OCI-LY7 (cell line): ENCODE data around the gene CLCN2. TPM values are rescaled to one million over a fixed set of nuclear protein-coding genes. Genes with fewer than 3 reads are reported as not detected.
A peak's percentile ranks its signal among the peaks of the same experiment; 100 is the strongest.

ENCODE experiments used
- BruUV-seq: library from RNA; stranded (reverse); fragments of 400-500 nt; replicated peaks from 2 replicates; lab custom pipeline; 2021; lab: Mats Ljungman, UMichigan
- CTCF ChIA-PET: fragments of 300-600 bp; sonication (Branson Sonifier 250); formaldehyde crosslinking; loops from one replicate; lab custom pipeline; 2022; ENCODE audit warnings: antibody characterized with exemption; ENCODE audit not compliant: unreplicated experiment; lab: Charles Lee
- POLR2A ChIA-PET: fragments of 300-600 bp; sonication (Branson Sonifier 250); formaldehyde crosslinking; loops from one replicate; lab custom pipeline; 2022; ENCODE audit warnings: antibody characterized with exemption; lab: Charles Lee
- DNase-seq: peaks from one replicate; pipeline ENCODE4 v3.0.0-alpha.2; 2015; ENCODE audit warnings: low spot score
- H2AFZ ChIP-seq: fragments of 200-600 bp; sonication (generic), shearing (Covaris generic); 2 replicates; pipeline ENCODE4 v1.6.1; 2014; ENCODE audit warnings: mild to moderate bottlenecking, antibody characterized with exemption, low read length, moderate library complexity
- H3K27ac ChIP-seq: fragments of 200-600 bp; sonication (generic); 2 replicates; pipeline ENCODE4 v1.5.1; 2014; ENCODE audit warnings: mixed run types, low read depth, mild to moderate bottlenecking, moderate library complexity, low read length, inconsistent platforms; ENCODE audit not compliant: poor library complexity, severe bottlenecking
- H3K36me3 ChIP-seq: fragments of 200-600 bp; sonication (generic); 2 replicates; pipeline ENCODE4 v1.6.1; 2014; ENCODE audit warnings: mild to moderate bottlenecking, antibody characterized with exemption, low read length, moderate library complexity, mixed read lengths; ENCODE audit not compliant: insufficient read depth
- H3K4me1 ChIP-seq: fragments of 200-600 bp; sonication (generic); 2 replicates; pipeline ENCODE4 v1.5.1; 2014; ENCODE audit warnings: mild to moderate bottlenecking, low read length; ENCODE audit not compliant: insufficient read depth, poor library complexity, severe bottlenecking
- H3K4me2 ChIP-seq: fragments of 200-600 bp; sonication (generic); 2 replicates; pipeline ENCODE4 v1.6.1; 2014; ENCODE audit warnings: mild to moderate bottlenecking, low read length
- H3K4me3 ChIP-seq: fragments of 200-600 bp; sonication (generic); 2 replicates; pipeline ENCODE4 v1.5.1; 2014; ENCODE audit warnings: mild to moderate bottlenecking, low read depth, low read length; ENCODE audit not compliant: poor library complexity, severe bottlenecking
- H3K79me2 ChIP-seq: fragments of 200-600 bp; sonication (generic); 2 replicates; pipeline ENCODE4 v1.6.1; 2016; ENCODE audit warnings: low read depth, mild to moderate bottlenecking, low read length, moderate library complexity, mixed read lengths; ENCODE audit not compliant: insufficient read depth
- H3K9me2 ChIP-seq: fragments of 200-600 bp; sonication (generic); 2 replicates; pipeline ENCODE4 v1.6.1; 2016; ENCODE audit warnings: mild to moderate bottlenecking, low read length, mixed read lengths; ENCODE audit not compliant: insufficient read depth
- H3K9me3 ChIP-seq: fragments of 200-600 bp; sonication (generic); 2 replicates; pipeline ENCODE4 v1.6.1; 2014; ENCODE audit warnings: mild to moderate bottlenecking, mixed run types, low read length, mixed read lengths
- H4K20me1 ChIP-seq: fragments of 200-600 bp; sonication (generic); 2 replicates; pipeline ENCODE4 v1.6.1; 2014; ENCODE audit warnings: mild to moderate bottlenecking, antibody characterized with exemption, low read length, moderate library complexity, mixed read lengths; ENCODE audit not compliant: insufficient read depth
- CTCF ChIP-seq: fragments of 200-600 bp; sonication (generic); conservative IDR thresholded peaks from 2 replicates; pipeline ENCODE4 v1.5.1; 2014; ENCODE audit warnings: mild to moderate bottlenecking, antibody characterized with exemption, low read length, moderate library complexity, mixed read lengths
- EZH2phosphoT487 ChIP-seq: fragments of 200-600 bp; sonication (generic); IDR thresholded peaks from 2 replicates; pipeline ENCODE4 v1.6.1; 2018; ENCODE audit warnings: low read depth, borderline replicate concordance, mild to moderate bottlenecking, mixed run types, antibody characterized with exemption, low read length, moderate library complexity, mixed read lengths
- intact Hi-C: fragments of 100-400 bp; cut with micrococcal nuclease; formaldehyde crosslinking; loops from one replicate; pipeline ENCODE4 v1.10.0; 2022; ENCODE audit not compliant: unreplicated experiment
- total RNA-seq, 2 experiments: library from RNA; depleted of rRNA in 1 of 2; stranded (reverse); fragments of >200 nt in 1 of 2; shearing (Covaris generic) in 1 of 2; gene quantifications; 2 replicates each; pipeline ENCODE4 v1.2.3, GENCODE V29; 2014 to 2022

CLCN2 gene
- total RNA-seq, 2 experiments from 2014 or later, result 4.2 to 15.0 TPM

DNA sequence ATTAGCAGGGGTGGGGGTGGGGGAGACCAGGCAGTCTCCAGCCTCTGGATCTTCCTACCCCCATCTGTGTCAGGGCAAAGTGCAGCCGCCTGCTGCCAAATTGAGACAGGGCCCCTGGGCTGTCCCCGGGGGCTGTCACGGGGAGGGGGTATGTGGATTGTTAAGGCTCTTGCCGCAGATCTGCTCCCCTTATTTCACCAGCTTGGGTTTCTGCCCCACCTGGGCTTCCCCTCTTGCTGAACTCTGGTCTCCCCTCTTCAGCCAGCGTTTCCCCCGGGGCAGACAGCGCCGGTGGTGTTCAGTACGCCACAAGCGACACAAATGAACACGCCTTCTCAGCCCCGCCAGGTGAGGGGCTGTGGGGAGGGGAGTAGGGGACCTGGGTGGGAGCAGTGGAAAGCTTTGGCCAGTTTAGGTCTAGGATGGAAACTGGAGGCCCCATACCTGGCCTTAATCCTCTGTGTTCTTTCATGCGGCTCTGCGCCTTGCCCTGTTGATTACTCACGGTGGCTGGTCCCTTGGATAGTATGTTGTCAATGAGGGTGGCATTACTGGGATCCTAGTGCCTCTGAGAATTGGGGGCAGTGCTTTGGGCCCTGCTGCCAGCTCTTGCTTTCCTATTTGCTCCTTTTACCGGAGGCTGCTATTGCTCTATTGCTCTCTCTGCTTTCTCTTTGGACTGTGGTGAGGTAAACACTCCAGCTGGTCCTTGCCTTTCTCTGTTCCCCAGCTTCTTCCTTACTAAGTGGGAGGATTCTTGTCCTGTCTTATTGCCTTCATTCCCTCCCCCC is 45.3 kb downstream of the CLCN2 start:
- intact Hi-C loops, result no loop called here
- Histone ChIP-seq H3K4me2 (peak overlapping the region; percentile 100), H3K27ac (peak overlapping the region; percentile 62), H2AFZ (no peak overlapping the region), H3K79me2 (peaks cover 51% of the 10 kb centered on the region), H3K36me3 (peaks cover 64% of the 10 kb centered on the region), H3K4me3 (peak overlapping the region; percentile 97), H4K20me1 (peaks cover 37% of the 10 kb centered on the region), H3K4me1 (peaks cover 25% of the 10 kb centered on the region), H3K9me3 (no peaks in the 10 kb centered on the region), H3K9me2 (no peaks in the 10 kb centered on the region)
- no TSS peak for BruUV-seq
- CTCF ChIA-PET, result interaction anchor here (0.5 kb wide), 1 partner anchor 10 kb away, joined by 3 read pairs; no protein-coding TSS in a partner anchor
- DNase-seq, result no peak
- TF ChIP-seq CTCF (no peak), EZH2phosphoT487 (no peak)
- POLR2A ChIA-PET, result interaction anchor here (0.5 to 1.4 kb wide), 3 partner anchors 46 to 607 kb away, joined by 3 read pairs; partner anchors contain the start of gene EEF1AKMT4

DNA sequence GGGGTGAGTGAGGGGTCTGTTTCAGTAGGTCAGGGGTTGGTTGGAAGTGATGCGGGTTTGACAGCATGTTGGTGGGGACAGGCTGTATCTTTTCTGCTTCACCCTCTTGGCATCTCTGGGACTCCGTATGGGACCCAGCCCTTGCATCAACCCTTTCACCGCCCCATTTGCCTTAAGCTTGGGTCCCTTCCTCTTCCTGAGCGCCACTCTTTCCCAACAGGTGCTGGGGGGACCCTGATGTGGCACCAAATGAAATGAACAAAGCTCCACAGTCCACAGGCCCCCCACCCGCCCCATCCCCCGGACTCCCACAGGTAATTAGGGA is 45.9 kb downstream of the CLCN2 start:
- peak overlapping the region; percentile 62 for H3K27ac ChIP-seq
- H3K36me3 ChIP-seq, result peaks cover 58% of the 10 kb centered on the region
- peak overlapping the region; percentile 97 for H3K4me3 ChIP-seq
- no peak overlapping the region for H2AFZ ChIP-seq
- no TSS peak for BruUV-seq
- H4K20me1 ChIP-seq, result peaks cover 34% of the 10 kb centered on the region
- H3K79me2 ChIP-seq, result peaks cover 51% of the 10 kb centered on the region
- peaks cover 25% of the 10 kb centered on the region for H3K4me1 ChIP-seq
- intact Hi-C loops, result no loop called here
- CTCF ChIA-PET, result interaction anchor here (0.5 kb wide), 1 partner anchor 10 kb away, joined by 3 read pairs; no protein-coding TSS in a partner anchor
- TF ChIP-seq CTCF, result no peak
- no peak for TF ChIP-seq EZH2phosphoT487
- no peaks in the 10 kb centered on the region for H3K9me2 ChIP-seq
- no peaks in the 10 kb centered on the region for H3K9me3 ChIP-seq
- peak overlapping the region; percentile 100 for H3K4me2 ChIP-seq
- POLR2A ChIA-PET, result interaction anchor here (0.6 to 1.4 kb wide), 2 partner anchors 66 to 607 kb away, joined by 3 read pairs; partner anchors contain the start of gene EEF1AKMT4
- DNase-seq, result no peak
